SK-N-SH (cell line): Measurements from ENCODE around the gene C11orf54. TPM values are rescaled to one million over a fixed set of nuclear protein-coding genes. Genes with fewer than 3 reads are reported as not detected.

Experiments used
- CTCF ChIA-PET: fragments of 300-600, 350-600 bp; formaldehyde crosslinking; extraction: SDS; loops from one replicate; lab custom pipeline; 2021; lab: Yijun Ruan, JAX
- POLR2A ChIA-PET: fragments of 350-600 bp; sonication (Branson Sonifier 250); formaldehyde crosslinking; extraction: SDS; loops from one replicate; lab custom pipeline; 2020; ENCODE audit warnings: antibody characterized with exemption, inconsistent platforms; lab: Yijun Ruan, JAX
- DNase-seq: peaks from one replicate; pipeline ENCODE4 v3.0.0; 2012
- H2AFZ ChIP-seq: fragments of 200-600 bp; sonication (generic); 2 replicates; pipeline ENCODE4 v1.8.1; 2016; ENCODE audit warnings: antibody characterized with exemption, mild to moderate bottlenecking, low read depth
- H3F3A ChIP-seq: fragments of 200-600 bp; sonication (generic); replicated peaks from 2 replicates; pipeline ENCODE3; 2016; ENCODE audit warnings: antibody characterized with exemption, mild to moderate bottlenecking; ENCODE audit not compliant: insufficient read depth
- H3K27ac ChIP-seq, 2 experiments: fragments of 200-500 bp in 1 of 2; fragments of 200-600 bp in 1 of 2; sonication (Bioruptor generic) in 1 of 2; sonication (generic), shearing (Covaris generic) in 1 of 2; 2 replicates each; pipeline versions ENCODE4 v1.5.1 to v1.6.1; 2014 to 2016; ENCODE audit warnings: low read depth in 2 of 2, inconsistent platforms in 1 of 2, low read length in 1 of 2, mild to moderate bottlenecking in 1 of 2, mixed read lengths in 1 of 2
- H3K27me3 ChIP-seq: fragments of 200-600 bp; sonication (generic), shearing (Covaris generic); 2 replicates; pipeline ENCODE4 v1.6.1; 2016; ENCODE audit warnings: mixed run types; ENCODE audit not compliant: insufficient read depth
- H3K36me3 ChIP-seq, 2 experiments: fragments of 200-500 bp in 1 of 2; fragments of 200-600 bp in 1 of 2; sonication (Bioruptor generic) in 1 of 2; sonication (generic) in 1 of 2; replicated peaks in 1 of 2; 2 replicates each; pipeline versions ENCODE3 to v1.5.1; 2014 to 2016; ENCODE audit warnings: low read length in 1 of 2, mild to moderate bottlenecking in 1 of 2; ENCODE audit not compliant: insufficient read depth in 2 of 2, control insufficient read depth in 1 of 2
- H3K4me1 ChIP-seq, 2 experiments: fragments of 200-500 bp in 1 of 2; fragments of 200-600 bp in 1 of 2; sonication (Bioruptor generic) in 1 of 2; sonication (generic), shearing (Covaris generic) in 1 of 2; 2 replicates each; pipeline versions ENCODE4 v1.5.1 to v1.6.1; 2014 to 2016; ENCODE audit warnings: low read depth in 1 of 2, low read length in 1 of 2, mixed run types in 1 of 2; ENCODE audit not compliant: insufficient read depth in 2 of 2, control insufficient read depth in 1 of 2
- H3K4me2 ChIP-seq: fragments of 200-600 bp; sonication (generic), shearing (Covaris generic); 2 replicates; pipeline ENCODE4 v1.6.1; 2017; ENCODE audit warnings: mixed run types
- H3K4me3 ChIP-seq, 2 experiments: fragments of 200-500 bp in 1 of 2; fragments of 200-600 bp in 1 of 2; sonication (Bioruptor generic) in 1 of 2; sonication (generic), shearing (Covaris generic) in 1 of 2; 2 replicates each; pipeline versions ENCODE4 v1.5.1 to v1.8.1; 2014 to 2016; ENCODE audit warnings: low read depth in 2 of 2, inconsistent platforms in 1 of 2, low read length in 1 of 2, mild to moderate bottlenecking in 1 of 2, mixed read lengths in 1 of 2, moderate library complexity in 1 of 2
- H3K79me2 ChIP-seq: fragments of 200-600 bp; sonication (generic); 2 replicates; pipeline ENCODE4 v1.8.1; 2017; ENCODE audit warnings: mild to moderate bottlenecking; ENCODE audit not compliant: insufficient read depth
- H3K9ac ChIP-seq: fragments of 200-600 bp; sonication (generic); 2 replicates; pipeline ENCODE4 v1.6.1; 2017; ENCODE audit warnings: mixed run types
- H3K9me2 ChIP-seq: fragments of 200-600 bp; sonication (generic); 2 replicates; pipeline ENCODE4 v1.6.1; 2017; ENCODE audit warnings: mixed run types
- H3K9me3 ChIP-seq: fragments of 200-600 bp; sonication (generic); 2 replicates; pipeline ENCODE4 v1.6.1; 2017; ENCODE audit warnings: mixed run types, mild to moderate bottlenecking, moderate library complexity
- H4K20me1 ChIP-seq: fragments of 200-600 bp; sonication (generic); 2 replicates; pipeline ENCODE4 v1.6.1; 2017; ENCODE audit warnings: mild to moderate bottlenecking, mixed run types; ENCODE audit not compliant: insufficient read depth
- CHD2 ChIP-seq: fragments of 150-350 bp; IDR thresholded peaks from 2 replicates; pipeline ENCODE4 v1.6.1; 2018; ENCODE audit warnings: low read length; ENCODE audit not compliant: partially characterized antibody
- EP300 ChIP-seq, 2 experiments: IDR thresholded peaks; 2 replicates each; pipeline versions ENCODE4 v1.4.0 to v1.6.1; 2012; ENCODE audit warnings: borderline replicate concordance in 1 of 2, low read depth in 1 of 2, low read length in 1 of 2
- FOXJ3 ChIP-seq: sonication (generic); formaldehyde crosslinking; IDR thresholded peaks from 2 replicates; pipeline ENCODE4 v1.5.1; 2020; ENCODE audit warnings: mild to moderate bottlenecking, missing genetic modification reagents
- GABPA ChIP-seq: IDR thresholded peaks from 2 replicates; pipeline ENCODE4 v1.4.0; 2012; ENCODE audit warnings: low read depth, mild to moderate bottlenecking
- GATA2 ChIP-seq: sonication (generic); formaldehyde crosslinking; IDR thresholded peaks from 2 replicates; pipeline ENCODE4 v1.5.0; 2020; ENCODE audit warnings: mild to moderate bottlenecking, missing genetic modification reagents
- IRF3 ChIP-seq: fragments of 150-350 bp; IDR thresholded peaks from 2 replicates; pipeline ENCODE4 v1.6.1; 2016; ENCODE audit warnings: mild to moderate bottlenecking, low read depth, low read length
- MAX ChIP-seq: IDR thresholded peaks from 2 replicates; pipeline ENCODE4 v1.4.0; 2012; ENCODE audit warnings: low read depth
- MEF2A ChIP-seq: IDR thresholded peaks from 2 replicates; pipeline ENCODE4 v1.4.0; 2012; ENCODE audit warnings: low read depth, borderline replicate concordance
- MXI1 ChIP-seq: IDR thresholded peaks from 2 replicates; pipeline ENCODE4 v1.6.1; 2012; ENCODE audit warnings: mild to moderate bottlenecking, low read depth, low read length, improper control_type of control experiment
- NRF1 ChIP-seq: IDR thresholded peaks from 2 replicates; pipeline ENCODE4 v1.6.1; 2012; ENCODE audit warnings: low read depth, mild to moderate bottlenecking, low read length
- RAD21 ChIP-seq: IDR thresholded peaks from 2 replicates; pipeline ENCODE4 v1.6.1; 2012; ENCODE audit warnings: mild to moderate bottlenecking, low read length
- RCOR1 ChIP-seq: fragments of 150-350 bp; IDR thresholded peaks from 2 replicates; pipeline ENCODE4 v1.6.1; 2017; ENCODE audit warnings: antibody characterized with exemption, low read length
- REST ChIP-seq: IDR thresholded peaks from 2 replicates; pipeline ENCODE4 v1.6.1; 2012; ENCODE audit warnings: mild to moderate bottlenecking, low read depth, low read length, moderate library complexity
- RXRA ChIP-seq: IDR thresholded peaks from 2 replicates; pipeline ENCODE4 v1.4.0; 2012; ENCODE audit warnings: low read depth, mild to moderate bottlenecking, borderline replicate concordance
- SIN3A ChIP-seq: IDR thresholded peaks from 2 replicates; pipeline ENCODE4 v1.6.1; 2012; ENCODE audit warnings: low read depth, mild to moderate bottlenecking, low read length, moderate library complexity, borderline replicate concordance
- SMC3 ChIP-seq: IDR thresholded peaks from 2 replicates; pipeline ENCODE4 v1.6.1; 2012; ENCODE audit warnings: low read depth, low read length, improper control_type of control experiment
- USF1 ChIP-seq: IDR thresholded peaks from 2 replicates; pipeline ENCODE4 v1.4.0; 2012; ENCODE audit warnings: low read depth, borderline replicate concordance
- YY1 ChIP-seq: IDR thresholded peaks from 2 replicates; pipeline ENCODE4 v1.4.0; 2012; ENCODE audit warnings: low read depth, mild to moderate bottlenecking
- ZBTB33 ChIP-seq: IDR thresholded peaks from 2 replicates; pipeline ENCODE4 v1.4.0; 2012; ENCODE audit warnings: low read depth, borderline replicate concordance
- whole genome bisulfite sequencing: methylation state at CpG from one replicate; pipeline ENCODE4 v1.1.6; 2017; ENCODE audit warnings: low lambda C conversion rate; 5-methylcytosine and 5-hydroxymethylcytosine counted together
- polyA plus RNA-seq, 3 experiments: library from polyadenylated mRNA; depleted of rRNA; stranded (reverse); fragments of >200 nt; gene quantifications; 2 replicates each; pipeline ENCODE4 v1.2.3, GENCODE V29; 2012

Gene C11orf54
- polyA plus RNA-seq, 1 of the 3 experiments (the other 2 are of a cell fraction) = 7.7 TPM

- H3K9me2 ChIP-seq = no peaks in the 10 kb centered on the region
- no peak overlapping the region for H2AFZ ChIP-seq
- peaks cover 87 to 91% of the 10 kb centered on the region in 2 experiments for H3K36me3 ChIP-seq
- no peaks in the 10 kb centered on the region for H3K4me1 ChIP-seq
- ChIA-PET POLR2A (no interaction called here), CTCF (no interaction called here)
- H3F3A ChIP-seq = peaks cover 12% of the 10 kb centered on the region
- H3K27ac ChIP-seq = no peak overlapping the region
- DNase-seq = no peak
- TF ChIP-seq MAX = no peak
- no peak for TF ChIP-seq FOXJ3 (CRISPR knock-in tag)
- TF ChIP-seq EP300 (IDR thresholded peaks at IDR 0.05; ENCODE audit: borderline replicate concordance in 1 of 2, low read depth in 1 of 2, low read length in 1 of 2) = no peak
- no peak for TF ChIP-seq SMC3
- TF ChIP-seq YY1 = no peak
- no peak for TF ChIP-seq RAD21
- no peak for TF ChIP-seq RCOR1
- no peak for TF ChIP-seq MEF2A
- TF ChIP-seq IRF3 = no peak
- no peak for TF ChIP-seq GATA2 (CRISPR knock-in tag)
- TF ChIP-seq USF1 = no peak
- TF ChIP-seq REST = no peak
- TF ChIP-seq CHD2 = no peak
- TF ChIP-seq SIN3A = no peak
- no peak for TF ChIP-seq NRF1
- TF ChIP-seq ZBTB33 = no peak
- TF ChIP-seq GABPA = no peak
- no peak for TF ChIP-seq MXI1
- no peak for TF ChIP-seq RXRA
- no peak overlapping the region for H3K4me3 ChIP-seq
- no peak overlapping the region for H3K9ac ChIP-seq
- H3K79me2 ChIP-seq = peaks cover 39% of the 10 kb centered on the region
- H3K4me2 ChIP-seq = no peak overlapping the region
- no peaks in the 10 kb centered on the region for H3K9me3 ChIP-seq
- no peaks in the 10 kb centered on the region for H3K27me3 ChIP-seq
- H4K20me1 ChIP-seq = 0 out of 2 replicates have a peak, but pooled peaks cover 3% of the 10 kb centered on the region
- 94% methylated on average over 3 of the region's 3 CpGs for WGBS
Measured at GRCh38 chr11:93807980-93808379, 66.5 kb downstream of the C11orf54 start.
